ENCODE data around the gene LRPAP1. TPM values are rescaled to one million over a fixed set of nuclear protein-coding genes. Genes with fewer than 3 reads are reported as not detected.
"Not testable (repeated sequence)": the region's sequence is repeated elsewhere in the genome, so short reads cannot be mapped to it uniquely, and the experiment has no call there.

The LRPAP1 gene
- total RNA-seq, 1 donor from 2014 or later, result 153 TPM

GRCh38 chr4:3458371-3458770 is 73.9 kb downstream of the LRPAP1 start:
- H3K36me3 Mint-ChIP-seq (ENCODE audit: unreplicated experiment), result no peaks in the 10 kb centered on the region
- TF ChIP-seq, protein P1, sequence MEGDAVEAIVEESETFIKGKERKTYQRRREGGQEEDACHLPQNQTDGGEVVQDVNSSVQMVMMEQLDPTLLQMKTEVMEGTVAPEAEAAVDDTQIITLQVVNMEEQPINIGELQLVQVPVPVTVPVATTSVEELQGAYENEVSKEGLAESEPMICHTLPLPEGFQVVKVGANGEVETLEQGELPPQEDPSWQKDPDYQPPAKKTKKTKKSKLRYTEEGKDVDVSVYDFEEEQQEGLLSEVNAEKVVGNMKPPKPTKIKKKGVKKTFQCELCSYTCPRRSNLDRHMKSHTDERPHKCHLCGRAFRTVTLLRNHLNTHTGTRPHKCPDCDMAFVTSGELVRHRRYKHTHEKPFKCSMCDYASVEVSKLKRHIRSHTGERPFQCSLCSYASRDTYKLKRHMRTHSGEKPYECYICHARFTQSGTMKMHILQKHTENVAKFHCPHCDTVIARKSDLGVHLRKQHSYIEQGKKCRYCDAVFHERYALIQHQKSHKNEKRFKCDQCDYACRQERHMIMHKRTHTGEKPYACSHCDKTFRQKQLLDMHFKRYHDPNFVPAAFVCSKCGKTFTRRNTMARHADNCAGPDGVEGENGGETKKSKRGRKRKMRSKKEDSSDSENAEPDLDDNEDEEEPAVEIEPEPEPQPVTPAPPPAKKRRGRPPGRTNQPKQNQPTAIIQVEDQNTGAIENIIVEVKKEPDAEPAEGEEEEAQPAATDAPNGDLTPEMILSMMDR (IDR thresholded peaks at IDR 0.05), result no peak
- no peak for DNase-seq (ENCODE audit: extremely low spot score, unreplicated experiment)
- no peak overlapping the region for H3K4me3 Mint-ChIP-seq (ENCODE audit: unreplicated experiment)
- no peaks in the 10 kb centered on the region for H3K4me1 Mint-ChIP-seq (ENCODE audit: unreplicated experiment)
- peaks cover 16% of the 10 kb centered on the region for H3K9me3 Mint-ChIP-seq (ENCODE audit: unreplicated experiment)
- peaks cover 11% of the 10 kb centered on the region for H3K27me3 Mint-ChIP-seq (ENCODE audit: unreplicated experiment)
- H3K27ac Mint-ChIP-seq (ENCODE audit: unreplicated experiment), result no peak overlapping the region

DNA sequence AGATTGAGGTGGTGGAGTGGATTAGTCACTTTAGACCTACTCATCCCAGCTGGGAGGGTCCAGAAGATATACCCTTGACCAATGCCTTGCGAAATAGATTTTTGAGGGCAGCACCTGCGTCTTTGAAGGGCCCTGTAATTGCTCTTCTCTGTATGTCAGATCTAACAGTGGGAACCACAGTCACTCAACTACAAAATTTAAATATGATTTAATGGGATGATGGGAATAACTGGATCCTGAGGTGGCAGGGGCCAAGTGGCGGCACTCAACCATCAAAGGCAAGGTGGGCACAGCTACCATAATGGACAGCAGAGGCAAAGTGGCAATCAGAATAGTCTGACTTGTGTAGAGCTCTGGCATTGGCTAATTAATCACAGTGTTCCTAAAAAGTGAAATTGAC is 76.6 kb downstream of the LRPAP1 start:
- Mint-ChIP-seq H3K27me3 (ENCODE audit: unreplicated experiment) (peaks cover 11% of the 10 kb centered on the region), H3K9me3 (ENCODE audit: unreplicated experiment) (peaks cover 16% of the 10 kb centered on the region)
- not testable (repeated sequence) for H3K4me3 Mint-ChIP-seq (ENCODE audit: unreplicated experiment); H3K27ac Mint-ChIP-seq (ENCODE audit: unreplicated experiment); H3K36me3 Mint-ChIP-seq (ENCODE audit: unreplicated experiment); H3K4me1 Mint-ChIP-seq (ENCODE audit: unreplicated experiment); DNase-seq (ENCODE audit: extremely low spot score, unreplicated experiment)

Other genes with a start within 250 kb of the LRPAP1 start
- gene RGS12, start 239.4 kb downstream of the LRPAP1 start, total RNA-seq, result 32.5 and 35.6 TPM in 2 replicates
- 0.50 and 0.54 TPM in 2 replicates for gene HGFAC, start 90.5 kb downstream of the LRPAP1 start, total RNA-seq
- not detected in 2 replicates for gene DOK7, start 69.1 kb downstream of the LRPAP1 start, total RNA-seq
- gene ADRA2C, start 234.0 kb upstream of the LRPAP1 start, total RNA-seq, result 0.26 and 0.32 TPM in 2 replicates

Measured in osteocyte (in vitro differentiated cells).